CD4-positive, alpha-beta T cell treated with Interleukin-4 for 4 hours (primary cell): Measurements from ENCODE around the gene SYTL3.
"Not testable (repeated sequence)": the region's sequence is repeated elsewhere in the genome, so short reads cannot be mapped to it uniquely, and the experiment has no call there.

ENCODE experiments used
- DNase-seq: peaks from one replicate; pipeline ENCODE4 v3.0.0-alpha.2; 2020

The SYTL3 gene

GRCh38 chr6:158642097-158642601 is 7.7 kb upstream of the SYTL3 start:
- DNase-seq, result no peak

- DNase-seq, result no peak
Measured at GRCh38 chr6:158643836-158644230, 6.0 kb upstream of the SYTL3 start.

GRCh38 chr6:158644231-158645063 is 5.4 kb upstream of the SYTL3 start, which contains the start of gene DYNLT1:
Gene DYNLT1 (minus strand): TSS chr6:158644743. CDS start chr6:158644708, 35 bp downstream.
- peak; percentile 83 for DNase-seq

- DNase-seq, result peak; percentile 43
Measured at GRCh38 chr6:158645064-158646022, 4.5 kb upstream of the SYTL3 start.

- no peak for DNase-seq
Measured at GRCh38 chr6:158646023-158646910, 3.6 kb upstream of the SYTL3 start.

- DNase-seq, result no peak
Measured at GRCh38 chr6:158647501-158647900, 2.4 kb upstream of the SYTL3 start.

- DNase-seq, result no peak
Measured at GRCh38 chr6:158648682-158649131, 1.1 kb upstream of the SYTL3 start.

GRCh38 chr6:158651981-158652737 is 2.3 kb downstream of the SYTL3 start:
- not testable (repeated sequence) for DNase-seq

- DNase-seq, result peak; percentile 96
Measured at GRCh38 chr6:158653577-158654354, 3.9 kb downstream of the SYTL3 start.

GRCh38 chr6:158654498-158654897 is 4.6 kb downstream of the SYTL3 start:
- DNase-seq, result no peak

GRCh38 chr6:158654960-158655489 is 5.2 kb downstream of the SYTL3 start:
- DNase-seq, result no peak

- no peak for DNase-seq
Measured at GRCh38 chr6:158655569-158656450, 6.0 kb downstream of the SYTL3 start.

GRCh38 chr6:158656986-158657385 is 7.1 kb downstream of the SYTL3 start:
- DNase-seq, result not testable (repeated sequence)

- DNase-seq, result peak; percentile 65
Measured at GRCh38 chr6:158660333-158660754, 10.5 kb downstream of the SYTL3 start.

GRCh38 chr6:158661156-158661685 is 11.4 kb downstream of the SYTL3 start:
- no peak for DNase-seq

- DNase-seq, result no peak
Measured at GRCh38 chr6:158662607-158662953, 12.7 kb downstream of the SYTL3 start.

GRCh38 chr6:158662954-158663624 is 13.2 kb downstream of the SYTL3 start:
- no peak for DNase-seq

- no peak for DNase-seq
Measured at GRCh38 chr6:158663625-158664165, 13.8 kb downstream of the SYTL3 start.
